Activated naive CD4-positive, alpha-beta T cell treated with anti-CD3 and anti-CD28 coated beads for 36 hours (primary cell): ENCODE data around the gene SNED1. TPM values are rescaled to one million over a fixed set of nuclear protein-coding genes. Genes with fewer than 3 reads are reported as not detected.

Experiments used
- CTCF ChIA-PET: fragments of 350-600 bp; sonication (Branson Sonifier 250); formaldehyde crosslinking; loops from one replicate; lab custom pipeline; 2021; ENCODE audit warnings: antibody characterized with exemption; lab: Charles Lee
- DNase-seq: peaks from one replicate; pipeline ENCODE4 v3.0.0-alpha.2; 2020
- H3K27ac Mint-ChIP-seq: one replicate; pipeline ENCODE4 v1.8.0; 2021; ENCODE audit warnings: mild to moderate bottlenecking, mixed read lengths
- H3K27me3 Mint-ChIP-seq: one replicate; pipeline ENCODE4 v1.8.0; 2021; ENCODE audit warnings: low read depth, mixed read lengths
- H3K36me3 Mint-ChIP-seq: one replicate; pipeline ENCODE4 v1.8.0; 2021; ENCODE audit warnings: low read depth, mixed read lengths
- H3K4me1 Mint-ChIP-seq: one replicate; pipeline ENCODE4 v1.8.0; 2021; ENCODE audit warnings: low read depth, mixed read lengths
- H3K4me3 Mint-ChIP-seq: one replicate; pipeline ENCODE4 v1.8.0; 2021; ENCODE audit warnings: mild to moderate bottlenecking, moderate library complexity, mixed read lengths
- H3K9me3 Mint-ChIP-seq: one replicate; pipeline ENCODE4 v1.8.0; 2021; ENCODE audit warnings: mixed read lengths
- intact Hi-C: fragments of 100-400 bp; cut with micrococcal nuclease; formaldehyde crosslinking; loops from one replicate; pipeline ENCODE4 v1.15.1; 2023
- total RNA-seq, 2 experiments: library from RNA; stranded (reverse); gene quantifications; one replicate each; pipeline ENCODE4 v1.2.3, GENCODE V29; 2021

SNED1 gene
- total RNA-seq, 2 experiments from 2014 or later, result 0.35 to 0.60 TPM

GRCh38 chr2:240963868-240964703 is 34.3 kb upstream of the SNED1 start:
- CTCF ChIA-PET, result no interaction called here
- Mint-ChIP-seq H3K27ac (no peak overlapping the region), H3K4me1 (no peaks in the 10 kb centered on the region), H3K36me3 (no peaks in the 10 kb centered on the region), H3K9me3 (no peaks in the 10 kb centered on the region), H3K4me3 (no peak overlapping the region), H3K27me3 (no peaks in the 10 kb centered on the region)
- intact Hi-C loops, result no loop called here
- peak; percentile 3 for DNase-seq

- H3K27me3 Mint-ChIP-seq, result no peaks in the 10 kb centered on the region
- no peaks in the 10 kb centered on the region for H3K9me3 Mint-ChIP-seq
- intact Hi-C loops, result no loop called here
- no peak overlapping the region for H3K4me3 Mint-ChIP-seq
- no peaks in the 10 kb centered on the region for H3K36me3 Mint-ChIP-seq
- no peaks in the 10 kb centered on the region for H3K4me1 Mint-ChIP-seq
- H3K27ac Mint-ChIP-seq, result no peak overlapping the region
- DNase-seq, result peak; percentile 3
- CTCF ChIA-PET, result no interaction called here
Measured at GRCh38 chr2:240964704-240965295, 33.6 kb upstream of the SNED1 start.

GRCh38 chr2:240965296-240965904 is 33.0 kb upstream of the SNED1 start:
- no peak overlapping the region for H3K27ac Mint-ChIP-seq
- CTCF ChIA-PET, result no interaction called here
- H3K9me3 Mint-ChIP-seq, result no peaks in the 10 kb centered on the region
- intact Hi-C loops, result no loop called here
- no peaks in the 10 kb centered on the region for H3K4me1 Mint-ChIP-seq
- H3K4me3 Mint-ChIP-seq, result no peak overlapping the region
- no peaks in the 10 kb centered on the region for H3K36me3 Mint-ChIP-seq
- no peaks in the 10 kb centered on the region for H3K27me3 Mint-ChIP-seq
- DNase-seq, result peak; percentile 3

- Mint-ChIP-seq H3K27ac (no peak overlapping the region), H3K27me3 (no peaks in the 10 kb centered on the region), H3K9me3 (no peaks in the 10 kb centered on the region), H3K36me3 (no peaks in the 10 kb centered on the region), H3K4me1 (no peaks in the 10 kb centered on the region), H3K4me3 (no peak overlapping the region)
- no peak for DNase-seq
- intact Hi-C loops, result no loop called here
- CTCF ChIA-PET, result no interaction called here
Measured at GRCh38 chr2:240965905-240966456, 32.4 kb upstream of the SNED1 start.

GRCh38 chr2:240966457-240966905 is 31.9 kb upstream of the SNED1 start:
- no peak overlapping the region for H3K4me3 Mint-ChIP-seq
- CTCF ChIA-PET, result no interaction called here
- H3K36me3 Mint-ChIP-seq, result no peaks in the 10 kb centered on the region
- intact Hi-C loops, result no loop called here
- no peaks in the 10 kb centered on the region for H3K9me3 Mint-ChIP-seq
- no peak for DNase-seq
- no peaks in the 10 kb centered on the region for H3K4me1 Mint-ChIP-seq
- no peak overlapping the region for H3K27ac Mint-ChIP-seq
- no peaks in the 10 kb centered on the region for H3K27me3 Mint-ChIP-seq

GRCh38 chr2:240966906-240967680 is 31.3 kb upstream of the SNED1 start:
- CTCF ChIA-PET, result no interaction called here
- Mint-ChIP-seq H3K4me3 (no peak overlapping the region), H3K27me3 (no peaks in the 10 kb centered on the region), H3K4me1 (no peaks in the 10 kb centered on the region), H3K27ac (no peak overlapping the region), H3K36me3 (no peaks in the 10 kb centered on the region), H3K9me3 (no peaks in the 10 kb centered on the region)
- DNase-seq, result no peak
- intact Hi-C loops, result no loop called here

GRCh38 chr2:240967681-240968621 is 30.5 kb upstream of the SNED1 start:
- Mint-ChIP-seq H3K27me3 (no peaks in the 10 kb centered on the region), H3K4me1 (no peaks in the 10 kb centered on the region), H3K36me3 (no peaks in the 10 kb centered on the region), H3K4me3 (no peak overlapping the region), H3K27ac (no peak overlapping the region), H3K9me3 (no peaks in the 10 kb centered on the region)
- CTCF ChIA-PET, result no interaction called here
- no peak for DNase-seq
- intact Hi-C loops, result no loop called here

GRCh38 chr2:240968731-240969624 is 29.4 kb upstream of the SNED1 start:
- H3K4me3 Mint-ChIP-seq, result no peak overlapping the region
- H3K9me3 Mint-ChIP-seq, result peaks cover 2% of the 10 kb centered on the region
- intact Hi-C loops, result no loop called here
- no peaks in the 10 kb centered on the region for H3K36me3 Mint-ChIP-seq
- CTCF ChIA-PET, result no interaction called here
- peaks cover 3% of the 10 kb centered on the region for H3K4me1 Mint-ChIP-seq
- no peak overlapping the region for H3K27ac Mint-ChIP-seq
- DNase-seq, result no peak
- H3K27me3 Mint-ChIP-seq, result no peaks in the 10 kb centered on the region

- H3K36me3 Mint-ChIP-seq, result no peaks in the 10 kb centered on the region
- no peak overlapping the region for H3K27ac Mint-ChIP-seq
- no peak for DNase-seq
- CTCF ChIA-PET, result no interaction called here
- peaks cover 4% of the 10 kb centered on the region for H3K27me3 Mint-ChIP-seq
- peaks cover 2% of the 10 kb centered on the region for H3K9me3 Mint-ChIP-seq
- intact Hi-C loops, result no loop called here
- H3K4me3 Mint-ChIP-seq, result no peak overlapping the region
- H3K4me1 Mint-ChIP-seq, result peaks cover 9% of the 10 kb centered on the region
Measured at GRCh38 chr2:240970104-240970503, 28.3 kb upstream of the SNED1 start.

- peaks cover 2% of the 10 kb centered on the region for H3K9me3 Mint-ChIP-seq
- H3K4me1 Mint-ChIP-seq, result peaks cover 11% of the 10 kb centered on the region
- intact Hi-C loops, result no loop called here
- H3K27ac Mint-ChIP-seq, result no peak overlapping the region
- H3K4me3 Mint-ChIP-seq, result no peak overlapping the region
- no peak for DNase-seq
- no peaks in the 10 kb centered on the region for H3K36me3 Mint-ChIP-seq
- H3K27me3 Mint-ChIP-seq, result peaks cover 8% of the 10 kb centered on the region
- CTCF ChIA-PET, result no interaction called here
Measured at GRCh38 chr2:240970816-240971215, 27.6 kb upstream of the SNED1 start.
